HepG2 (cell line): Measurements from ENCODE around the gene ZBTB14. TPM values are rescaled to one million over a fixed set of nuclear protein-coding genes. Genes with fewer than 3 reads are reported as not detected.

ENCODE experiments used
- DZIP1 ChIP-seq: sonication (generic); formaldehyde crosslinking; IDR thresholded peaks from 2 replicates; pipeline ENCODE4 v1.5.0; 2020; ENCODE audit warnings: mild to moderate bottlenecking, missing genetic modification reagents
- E2F1 ChIP-seq: sonication (generic); formaldehyde crosslinking; IDR thresholded peaks from 2 replicates; pipeline ENCODE4 v1.5.0; 2020; ENCODE audit warnings: missing genetic modification reagents
- FOXO4 ChIP-seq: sonication (generic); formaldehyde crosslinking; conservative IDR thresholded peaks from 2 replicates; pipeline ENCODE4 v1.8.1; 2023; ENCODE audit warnings: missing genetic modification reagents
- KAT7 ChIP-seq: IDR thresholded peaks from 2 replicates; pipeline ENCODE4 v1.6.1; 2018; ENCODE audit warnings: borderline replicate concordance, missing compliant biosample characterization
- MLLT10 ChIP-seq: sonication (generic); formaldehyde crosslinking; IDR thresholded peaks from 2 replicates; pipeline ENCODE4 v1.4.0; 2020; ENCODE audit warnings: missing genetic modification reagents
- NFAT5 ChIP-seq: sonication (generic); formaldehyde crosslinking; IDR thresholded peaks from 2 replicates; pipeline ENCODE4 v1.4.0; 2020; ENCODE audit warnings: missing genetic modification reagents
- POLR2G ChIP-seq: fragments of 200-400 bp; formaldehyde crosslinking; IDR thresholded peaks from 2 replicates; pipeline ENCODE4 v1.6.1; 2018; ENCODE audit warnings: mild to moderate bottlenecking, low read depth, low read length, moderate library complexity
- SOX6 ChIP-seq, 2 experiments: fragments of 450-650 bp in 1 of 2; sonication (generic) in 1 of 2; formaldehyde crosslinking in 1 of 2; IDR thresholded peaks; 2 replicates each; pipeline versions ENCODE4 v1.4.0 to v1.6.1; 2017 to 2020; ENCODE audit warnings: antibody characterized with exemption in 1 of 2, mild to moderate bottlenecking in 1 of 2, missing genetic modification reagents in 1 of 2
- ZMYM2 ChIP-seq: sonication (generic); formaldehyde crosslinking; IDR thresholded peaks from 2 replicates; pipeline ENCODE4 v1.8.0; 2022; ENCODE audit warnings: mild to moderate bottlenecking, missing genetic modification reagents
- ZNF24 ChIP-seq: fragments of 450-650 bp; IDR thresholded peaks from 2 replicates; pipeline ENCODE4 v1.6.1; 2017; ENCODE audit warnings: antibody characterized with exemption, mild to moderate bottlenecking
- ZNF296 ChIP-seq: sonication (generic); formaldehyde crosslinking; conservative IDR thresholded peaks from 2 replicates; pipeline ENCODE4 v1.5.0; 2020; ENCODE audit warnings: mild to moderate bottlenecking, missing genetic modification reagents
- polyA plus RNA-seq, 8 experiments: library from polyadenylated mRNA; depleted of rRNA in 3 of 8; stranded (reverse) in 7 of 8; unstranded in 1 of 8; fragments of >200 nt; fragmentation: Illumina TruSeq in 4 of 8; extraction: Trizol in 4 of 8; gene quantifications; 2 replicates each; pipeline versions ENCODE4 v1.2.1 to v1.2.3, GENCODE V29; 2011 to 2016; ENCODE audit warnings: low read depth in 4 of 8, missing spikeins in 1 of 8, mixed read lengths in 1 of 8; ENCODE audit not compliant: insufficient read depth in 1 of 8
- total RNA-seq, 5 experiments: library from RNA; depleted of rRNA; stranded (reverse); fragments of >200 nt; fragmentation: Illumina TruSeq; extraction: Trizol; gene quantifications; 2 replicates each; pipeline ENCODE4 v1.2.3, GENCODE V29; 2016; ENCODE audit warnings: low read depth in 1 of 5

ZBTB14 gene
- total and polyA plus RNA-seq, 2 of the 13 experiments (the other 11 are each of a cell fraction or from before 2014, with no cell fraction given): 8.0 to 14.4 TPM

- 0 out of 2 replicates have a peak, but pooled peaks have one; percentile 48 for TF ChIP-seq E2F1
- TF ChIP-seq ZMYM2 (CRISPR knock-in tag): no peak
- TF ChIP-seq SOX6 (IDR thresholded peaks at IDR 0.05): no peak
- no peak for TF ChIP-seq SOX6 (CRISPR knock-in tag; IDR thresholded peaks at IDR 0.05)
- no peak for TF ChIP-seq MLLT10
- no peak for TF ChIP-seq FOXO4 (CRISPR knock-in tag)
- no peak for TF ChIP-seq DZIP1 (CRISPR knock-in tag)
- TF ChIP-seq ZNF296 (CRISPR knock-in tag): no peak
- TF ChIP-seq KAT7 (CRISPR knock-in tag): 0 out of 2 replicates have a peak, but pooled peaks have one; percentile 39
- 0 out of 2 replicates have a peak, but pooled peaks have one; percentile 41 for TF ChIP-seq NFAT5 (CRISPR knock-in tag)
- no peak for TF ChIP-seq ZNF24
- TF ChIP-seq POLR2G: 0 out of 2 replicates have a peak, but pooled peaks have one; percentile 44
These were observed 1.3 kb upstream of the ZBTB14 start (continued) for GRCh38 chr18:5296706-5297320.
